Skin epidermis (tissue), 12 donors: ENCODE data around the gene DDX27.

Source experiments
- H3K27ac ChIP-seq, 21 experiments: fragments of 200-600 bp; sonication (generic) in 11 of 21; one replicate each; pipeline ENCODE4 v1.5.0; 2020; ENCODE audit warnings: mild to moderate bottlenecking in 3 of 21, inconsistent platforms in 2 of 21, moderate library complexity in 2 of 21
- H3K4me3 ChIP-seq, 7 experiments: fragments of 200-600 bp; sonication (generic) in 2 of 7; one replicate each; pipeline ENCODE4 v1.5.0; 2020; ENCODE audit warnings: inconsistent platforms in 2 of 7, mild to moderate bottlenecking in 2 of 7, moderate library complexity in 1 of 7

The DDX27 gene

DNA sequence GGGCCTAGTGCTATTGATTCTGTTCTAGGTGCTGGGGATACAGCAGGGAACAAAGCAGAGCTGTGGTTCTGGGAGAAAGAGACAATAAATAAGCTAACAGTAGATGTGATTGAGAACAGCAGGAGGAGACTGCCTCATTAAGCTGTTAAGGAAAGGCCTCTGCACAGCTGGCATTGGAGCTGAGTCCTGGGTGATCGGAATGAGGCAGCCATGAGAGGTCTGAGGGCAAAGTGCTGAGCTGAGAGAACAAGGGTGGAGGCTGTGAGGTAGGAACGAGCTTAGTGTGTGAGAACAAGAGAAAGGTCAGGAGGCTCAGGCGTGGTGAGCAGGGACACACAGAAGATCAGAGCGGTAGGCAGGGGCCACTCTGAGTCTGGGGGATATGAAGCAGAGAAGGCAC, 18.3 kb downstream of the DDX27 start:
- no peak overlapping the region for H3K4me3 ChIP-seq
- H3K27ac ChIP-seq = no peak overlapping the region

DNA sequence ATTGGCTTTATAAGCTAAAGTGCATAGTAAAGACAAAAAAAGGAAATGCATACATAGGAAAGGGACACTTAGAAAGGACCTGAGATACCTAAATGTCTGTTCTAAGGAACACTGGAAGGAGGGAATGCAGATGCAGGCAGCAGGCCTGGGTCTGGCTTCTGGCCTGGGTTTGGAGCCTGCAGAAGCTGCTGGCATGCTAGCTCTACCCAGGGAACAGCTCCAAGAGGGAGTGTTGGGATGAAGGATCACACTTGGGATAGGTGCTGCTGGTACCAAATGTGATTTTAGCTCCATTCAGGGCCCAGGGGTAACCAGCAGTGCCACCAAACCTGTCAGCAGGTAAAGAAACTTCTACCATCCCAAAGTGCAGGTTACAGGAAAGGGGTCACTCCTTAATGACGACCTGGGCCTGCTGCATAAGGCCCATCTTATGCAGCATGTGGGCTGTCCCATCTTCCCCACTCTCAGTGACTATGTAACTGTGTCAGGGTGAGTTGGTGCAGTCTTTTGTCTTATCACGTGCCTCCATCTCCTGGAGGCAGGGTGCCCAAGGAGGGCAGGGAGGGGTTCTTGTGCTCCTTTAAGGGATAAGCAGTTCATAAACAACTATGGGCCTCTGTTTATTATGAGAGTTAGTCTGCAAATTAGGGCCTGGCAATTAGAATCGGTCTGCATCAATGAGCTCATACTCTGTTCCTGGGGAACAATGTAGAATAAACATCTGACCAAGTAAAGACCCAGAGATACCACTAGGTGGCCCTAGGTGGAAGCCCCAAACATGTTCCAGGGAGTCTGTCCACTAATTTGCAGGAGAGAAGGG, 26.9 kb downstream of the DDX27 start:
- Histone ChIP-seq H3K27ac (no peak overlapping the region), H3K4me3 (no peak overlapping the region)

DNA sequence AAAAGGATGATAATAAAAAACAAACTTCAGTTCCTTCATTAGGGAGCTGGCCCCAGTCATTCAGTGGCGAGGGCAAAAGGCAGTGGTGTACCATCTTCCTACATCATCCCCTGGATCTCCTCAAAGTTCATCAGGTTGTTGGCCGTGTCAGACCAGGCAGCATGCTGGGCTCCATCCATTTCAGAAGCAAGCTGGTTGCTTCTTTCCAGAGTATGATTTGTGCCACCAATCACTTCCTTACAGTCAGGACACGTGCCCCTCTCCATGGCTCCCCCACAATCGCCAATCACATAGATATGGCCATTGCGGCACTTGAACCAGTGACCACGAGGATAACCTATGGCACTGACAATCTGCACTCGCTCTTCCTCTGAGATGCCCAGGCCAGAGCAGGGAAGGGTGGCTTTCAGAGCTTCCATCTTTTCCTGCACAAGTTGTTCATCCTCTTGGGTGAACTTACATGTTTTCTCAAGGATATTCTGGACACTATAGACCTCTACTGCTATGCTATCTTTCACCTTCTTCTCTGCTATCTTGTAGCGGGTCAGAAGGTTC, 28.0 kb downstream of the DDX27 start:
- H3K27ac ChIP-seq = no peak overlapping the region
- no peak overlapping the region for H3K4me3 ChIP-seq

DNA sequence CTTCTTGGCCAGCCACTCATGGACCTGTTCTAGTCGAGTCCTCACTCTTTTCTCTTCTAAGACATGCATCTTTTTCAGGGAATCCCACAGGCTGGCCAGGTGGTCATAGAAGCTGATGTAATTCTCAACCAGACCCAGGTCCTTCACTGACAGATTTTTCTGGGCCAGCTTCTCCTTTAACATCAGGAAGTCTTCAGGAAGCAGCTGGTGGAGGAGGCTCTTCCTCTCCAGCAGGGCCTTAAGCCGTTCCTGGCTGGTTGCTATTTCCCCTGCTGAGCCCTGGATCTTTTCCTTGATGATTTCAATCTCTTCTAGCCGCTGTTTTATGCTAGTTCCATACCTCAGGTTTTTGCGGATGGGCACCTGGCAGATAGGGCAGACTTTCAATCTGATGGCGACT, 28.6 kb downstream of the DDX27 start:
- Histone ChIP-seq H3K4me3 (no peak overlapping the region), H3K27ac (no peak overlapping the region)

DNA sequence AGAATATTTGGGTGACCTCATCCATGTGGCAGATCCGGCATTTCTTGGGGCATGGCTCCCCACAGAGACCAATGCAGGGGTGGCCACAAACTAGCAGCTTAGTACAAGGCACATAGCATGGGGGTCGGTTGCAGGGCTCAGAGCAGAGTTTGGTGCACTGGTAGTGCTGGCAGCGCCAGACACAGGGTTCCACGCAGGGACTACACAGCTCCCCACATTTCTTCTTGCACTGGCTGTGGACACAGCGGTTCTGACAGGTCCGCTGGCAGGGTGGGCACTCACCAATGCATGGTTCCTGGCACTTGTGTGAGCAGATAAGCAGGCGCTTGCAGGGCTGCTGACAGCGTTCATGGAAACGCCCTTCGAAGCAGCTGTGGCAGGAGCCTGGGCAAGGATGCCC, 29.1 kb downstream of the DDX27 start:
- H3K27ac ChIP-seq = peak overlapping the region in 2 of 21 experiments; percentile 17 to 28

DNA sequence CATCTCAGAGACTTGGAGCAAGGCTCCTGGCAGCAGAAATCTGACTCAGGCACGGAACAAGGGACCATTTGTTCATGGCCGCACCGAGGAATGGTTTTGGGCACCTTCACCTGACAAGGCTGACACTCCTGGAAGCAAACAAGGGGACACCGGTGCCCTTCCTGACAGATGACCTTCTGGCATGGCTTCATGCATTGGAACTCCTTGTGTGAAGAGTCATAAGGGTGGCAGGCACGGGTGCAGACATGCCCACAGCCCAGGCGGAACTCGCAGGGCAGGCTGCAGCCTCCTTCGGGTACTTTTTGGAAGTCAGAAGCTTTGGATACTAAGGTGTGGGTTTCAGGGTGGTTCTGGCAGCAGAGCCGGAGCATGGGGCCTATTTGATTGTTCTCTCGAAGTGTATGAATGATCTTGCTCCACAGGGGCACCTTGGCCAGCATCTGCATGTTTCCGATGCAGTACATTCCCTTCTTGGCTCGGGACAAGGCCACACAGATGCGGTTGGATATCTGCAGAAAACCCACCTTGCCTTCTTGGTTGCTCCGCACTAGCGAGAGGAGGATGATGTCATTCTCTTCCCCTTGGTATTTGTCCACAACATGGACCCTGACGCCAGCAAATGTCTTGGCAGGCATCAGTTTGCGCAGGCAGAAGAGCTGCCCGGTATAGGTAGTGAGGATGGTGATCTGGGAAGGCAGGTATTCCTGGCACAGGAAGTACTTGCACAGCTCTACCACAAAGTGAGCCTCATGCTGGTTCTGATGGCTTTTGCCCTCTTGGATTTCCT, 29.9 kb downstream of the DDX27 start:
- Histone ChIP-seq H3K4me3 (no peak overlapping the region), H3K27ac (no peak overlapping the region)

More for the DNA sequence above, 29.1 kb downstream of the DDX27 start:
- H3K4me3 ChIP-seq = no peak overlapping the region

DNA sequence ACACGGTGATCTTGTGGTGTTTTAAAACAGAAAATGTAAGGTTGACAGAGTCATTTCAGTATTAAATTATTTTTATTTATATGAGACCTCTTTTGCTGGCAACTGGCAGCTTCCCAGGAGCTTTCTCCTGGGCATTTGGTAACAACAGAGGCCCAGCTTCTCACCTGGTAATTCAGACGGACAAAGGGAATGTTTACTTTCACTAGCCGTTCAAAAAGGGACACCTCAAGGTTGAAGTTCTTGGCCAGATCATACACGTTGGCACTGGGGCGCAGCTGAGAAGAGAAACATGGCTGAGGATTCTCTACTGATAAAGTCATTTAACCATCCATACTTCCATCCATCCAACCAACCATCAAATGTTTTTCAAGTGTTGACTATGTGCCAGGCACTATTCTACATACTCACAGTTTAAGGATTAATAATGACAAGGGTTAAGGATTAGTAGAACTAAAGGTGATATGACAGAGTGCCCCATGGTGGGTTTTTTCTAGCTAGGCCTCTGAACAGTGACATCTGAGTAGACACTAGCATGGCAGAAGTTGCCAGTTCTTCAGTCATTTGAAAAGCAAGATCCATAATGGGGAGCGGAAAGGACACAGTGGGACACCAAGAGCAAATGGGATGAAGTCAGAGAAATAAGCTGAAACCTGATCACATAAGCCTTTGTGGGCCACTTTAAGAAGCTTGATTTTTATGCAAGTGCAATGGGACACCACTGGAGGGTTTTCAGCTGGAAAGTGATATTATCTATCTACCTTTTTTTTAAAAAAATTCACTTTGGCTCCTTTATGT, 33.5 kb downstream of the DDX27 start:
- no peak overlapping the region for H3K27ac ChIP-seq
- H3K4me3 ChIP-seq = no peak overlapping the region

DNA sequence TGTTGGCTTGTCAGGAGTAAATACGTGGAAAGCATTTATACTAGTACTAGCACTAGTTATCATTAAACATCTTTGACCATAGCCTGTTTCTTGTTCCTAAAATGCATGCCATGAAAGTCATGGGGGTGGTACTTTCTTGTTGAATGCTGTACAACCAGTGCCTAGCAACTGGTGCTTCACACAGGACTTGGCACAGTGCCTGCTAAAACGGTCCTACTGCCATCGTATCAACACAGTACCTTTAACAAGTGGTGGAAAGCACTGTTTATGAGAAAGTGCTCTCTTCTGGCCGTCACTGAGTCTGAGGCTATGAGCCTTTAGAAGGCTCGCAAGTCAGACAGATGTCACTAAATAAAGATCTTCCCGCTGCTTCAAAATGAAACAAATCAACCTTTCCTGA, 37.0 kb downstream of the DDX27 start:
- H3K27ac ChIP-seq = no peak overlapping the region
- no peak overlapping the region for H3K4me3 ChIP-seq

DNA sequence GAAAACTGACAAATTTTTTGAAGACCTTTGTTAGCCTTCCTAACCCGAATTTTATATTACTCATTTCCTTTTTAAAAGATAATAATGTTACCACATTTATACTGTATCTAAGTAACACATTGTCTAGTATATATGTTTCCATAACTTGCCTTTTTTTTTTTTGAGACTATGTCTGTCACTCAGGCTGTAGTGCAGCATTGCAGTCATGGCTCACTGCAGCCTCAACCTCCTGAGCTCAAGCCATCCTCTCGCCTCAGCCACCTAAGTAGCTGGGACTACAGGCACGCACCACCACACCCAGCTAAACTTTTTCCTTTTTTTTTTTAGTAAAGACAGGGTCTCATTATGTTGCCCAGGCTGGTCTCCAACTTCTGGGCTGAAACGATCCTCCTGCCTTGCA, 40.1 kb downstream of the DDX27 start:
- H3K27ac ChIP-seq = no peak overlapping the region

DNA sequence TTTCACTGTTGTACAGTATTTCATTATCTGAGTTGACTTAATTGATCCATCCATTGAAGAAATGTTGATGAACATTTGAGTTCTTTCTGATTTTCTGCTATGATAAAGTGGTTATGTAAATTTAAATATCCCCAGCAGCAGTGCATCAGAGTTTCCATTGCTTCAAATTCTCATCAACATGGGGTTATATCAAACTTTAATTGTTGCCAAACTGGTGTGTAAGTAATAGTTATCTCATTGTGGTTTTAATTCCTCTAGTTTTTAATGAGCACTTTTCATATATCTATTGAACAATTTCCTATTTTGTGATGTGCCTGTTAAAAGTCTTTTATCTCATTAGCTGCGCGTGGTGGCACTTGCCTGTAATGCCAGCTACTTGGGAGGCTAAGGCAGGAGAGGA, 40.6 kb downstream of the DDX27 start:
- no peak overlapping the region for H3K27ac ChIP-seq
- no peak overlapping the region for H3K4me3 ChIP-seq

More for the DNA sequence above, 40.1 kb downstream of the DDX27 start:
- no peak overlapping the region for H3K4me3 ChIP-seq

DNA sequence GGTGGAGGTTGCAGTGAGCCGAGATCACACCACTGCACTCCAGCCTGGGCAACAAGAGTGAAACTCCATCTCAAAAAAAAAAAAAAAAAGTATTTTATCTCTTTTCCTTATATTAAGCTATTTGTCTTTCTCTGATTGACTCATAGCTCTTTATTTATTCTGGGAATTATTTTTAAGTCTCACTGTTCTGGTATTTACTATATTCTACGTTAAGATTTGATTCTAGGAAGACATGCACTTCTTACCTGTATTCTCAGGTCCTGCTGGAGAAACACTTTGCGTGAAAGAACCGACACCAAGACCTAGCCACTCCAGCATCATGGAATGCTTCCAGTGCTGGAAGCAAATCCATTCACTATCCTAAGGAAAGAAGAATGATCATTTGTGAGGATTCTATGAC, 41.0 kb downstream of the DDX27 start:
- H3K27ac ChIP-seq = no peak overlapping the region
- H3K4me3 ChIP-seq = no peak overlapping the region

DNA sequence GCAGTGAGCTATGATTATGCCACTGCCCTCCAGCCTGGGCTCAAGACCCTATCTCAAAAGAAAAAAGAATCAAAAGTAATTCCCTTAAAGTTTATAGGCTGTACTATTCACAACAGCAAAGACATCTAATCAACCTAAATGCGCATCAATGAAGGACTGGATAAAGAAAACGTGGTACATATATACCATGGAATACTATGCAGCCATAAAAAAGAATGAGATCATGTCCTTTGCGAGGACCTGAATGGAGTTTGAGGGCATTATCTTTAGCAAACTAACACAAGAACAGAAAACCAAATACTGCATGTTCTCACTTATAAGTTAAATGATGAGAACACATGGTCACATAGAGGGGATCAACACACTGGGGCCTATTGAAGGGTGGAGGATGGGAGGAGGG, 42.0 kb downstream of the DDX27 start:
- Histone ChIP-seq H3K4me3 (no peak overlapping the region), H3K27ac (no peak overlapping the region)

DNA sequence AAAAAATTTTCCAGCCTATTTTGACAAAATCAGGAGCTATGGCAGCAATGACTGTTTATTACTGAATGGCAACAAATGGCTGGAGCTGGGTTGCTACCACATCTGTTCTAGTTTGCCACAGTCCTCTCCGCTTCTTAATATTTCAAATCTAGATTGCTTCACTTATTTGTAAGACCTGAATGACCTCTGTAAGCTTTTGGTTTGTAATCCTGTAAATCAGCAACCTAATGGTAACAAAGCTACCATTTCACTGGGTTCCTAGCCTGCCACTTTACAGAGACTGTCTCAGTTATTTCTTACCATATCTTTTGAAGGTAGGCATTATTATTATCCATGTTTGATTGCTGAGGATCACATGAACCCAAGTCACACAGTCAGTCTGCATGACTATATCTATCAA, 43.2 kb downstream of the DDX27 start:
- Histone ChIP-seq H3K27ac (no peak overlapping the region), H3K4me3 (no peak overlapping the region)

DNA sequence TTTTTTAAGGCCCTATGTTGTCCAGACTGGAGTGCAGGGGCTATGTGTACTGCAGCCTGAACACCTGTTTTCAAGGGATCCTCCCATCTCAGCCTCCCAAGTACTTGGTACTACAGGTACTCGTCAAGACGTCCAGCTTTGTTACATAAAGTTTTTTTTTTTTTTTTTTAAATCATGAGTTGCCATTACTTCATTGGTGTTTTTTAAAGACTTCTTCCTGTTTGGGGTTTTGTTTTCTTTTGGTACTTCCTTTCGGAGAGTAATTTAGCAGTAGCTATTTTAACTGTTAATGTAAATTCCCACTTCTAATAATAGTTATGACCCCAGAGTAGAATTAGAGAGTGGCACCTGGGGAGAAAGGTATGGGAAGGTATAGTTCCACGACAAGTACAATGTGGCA, 48.1 kb downstream of the DDX27 start:
- Histone ChIP-seq H3K27ac (peak overlapping the region in 4 of 21 experiments; percentile 14 to 57 (median 42)), H3K4me3 (peak overlapping the region in 1 of 7 experiments; percentile 4)

DNA sequence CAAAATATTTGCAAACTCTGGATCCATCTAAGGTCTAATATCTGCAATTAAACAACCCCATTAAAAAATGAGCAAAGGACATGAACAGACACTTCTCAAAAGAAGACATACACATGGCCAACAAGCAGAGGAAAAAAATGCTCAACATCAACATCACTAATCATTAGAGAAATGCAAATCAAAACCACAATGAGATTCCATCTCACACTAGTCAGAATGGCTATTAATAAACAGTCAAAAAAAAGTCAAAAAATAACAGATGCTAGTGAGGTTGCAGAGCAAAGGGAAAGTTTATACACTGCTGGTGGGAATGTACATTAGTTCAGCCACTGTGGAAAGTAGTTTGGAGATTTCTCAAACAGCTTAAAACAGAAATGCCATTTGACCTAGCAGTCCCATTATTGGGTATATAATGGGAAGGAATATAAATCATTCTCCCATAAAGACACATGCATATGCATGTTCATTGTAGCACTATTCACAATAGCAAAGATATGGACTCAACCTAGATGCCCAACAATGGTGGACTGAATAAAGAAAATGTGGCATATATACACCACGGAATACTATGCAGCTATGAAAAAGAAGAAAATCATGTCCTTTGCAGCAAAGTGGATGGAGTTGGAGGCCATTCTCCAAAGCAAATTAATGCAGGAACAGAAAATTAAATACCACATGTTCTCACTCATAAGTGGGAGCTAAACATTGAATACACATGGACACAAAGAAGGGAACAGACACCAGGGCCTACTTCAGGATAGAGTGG, 49.6 kb downstream of the DDX27 start:
- no peak overlapping the region for H3K4me3 ChIP-seq
- no peak overlapping the region for H3K27ac ChIP-seq

DNA sequence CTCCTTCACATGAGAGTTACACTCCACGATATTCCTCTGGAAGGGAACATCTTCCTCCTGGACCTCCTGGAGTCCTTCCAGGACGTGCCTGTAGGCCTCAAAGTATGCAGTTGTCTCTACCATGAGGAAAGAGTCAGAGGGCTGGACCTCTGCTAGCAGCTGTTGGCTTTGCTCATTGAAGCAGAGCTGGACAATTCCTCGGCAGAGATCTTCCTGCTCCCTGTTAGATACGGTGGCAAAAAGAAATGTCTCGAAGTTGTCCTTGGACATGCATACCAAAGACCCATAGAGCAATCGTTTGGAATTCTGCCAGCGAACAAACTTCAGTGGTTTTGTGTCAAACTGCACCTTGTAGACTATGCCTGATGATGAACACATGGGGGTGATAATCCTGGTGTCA, 51.0 kb downstream of the DDX27 start:
- H3K27ac ChIP-seq = peak overlapping the region in 2 of 21 experiments; percentile 28 to 43
- no peak overlapping the region for H3K4me3 ChIP-seq

DNA sequence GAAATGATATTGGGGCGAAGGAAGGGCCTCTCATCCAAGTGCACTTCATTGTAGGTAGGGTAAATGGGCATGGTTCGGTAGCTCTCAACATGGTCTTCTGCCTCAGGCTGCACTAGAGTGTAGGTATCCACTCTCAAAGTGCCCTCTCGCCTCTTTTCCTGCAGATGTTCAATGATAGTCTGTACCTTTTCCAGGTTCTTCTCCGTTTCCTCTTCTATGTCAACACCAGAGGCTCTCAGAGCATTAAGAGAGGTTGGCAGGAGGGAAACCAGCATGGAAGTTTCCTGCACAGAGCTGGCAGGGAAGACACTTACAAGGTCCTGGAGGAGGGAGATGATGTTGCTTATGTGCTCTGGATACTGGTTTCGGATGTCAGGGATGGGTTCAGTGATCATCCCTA, 51.5 kb downstream of the DDX27 start:
- Histone ChIP-seq H3K4me3 (no peak overlapping the region), H3K27ac (no peak overlapping the region)

DNA sequence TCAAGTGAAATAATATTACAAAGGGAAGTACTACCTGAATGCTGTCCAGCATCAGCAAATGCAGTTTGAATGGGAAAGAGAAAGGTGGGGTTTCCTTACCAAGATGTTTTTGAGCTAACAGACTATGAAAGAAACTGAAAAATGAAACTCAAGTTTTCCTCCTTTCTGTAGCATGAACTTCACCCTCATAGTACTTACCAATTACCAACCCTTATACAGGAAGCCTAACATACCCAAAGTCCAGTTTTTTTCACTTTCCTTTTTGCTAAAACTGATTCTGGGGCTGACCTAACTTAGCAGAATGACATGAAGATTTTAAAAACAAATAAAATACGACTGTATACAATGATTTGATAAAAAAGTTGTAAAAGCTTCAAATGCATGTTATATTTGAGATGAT, 53.4 kb downstream of the DDX27 start:
- H3K4me3 ChIP-seq = no peak overlapping the region
- no peak overlapping the region for H3K27ac ChIP-seq

DNA sequence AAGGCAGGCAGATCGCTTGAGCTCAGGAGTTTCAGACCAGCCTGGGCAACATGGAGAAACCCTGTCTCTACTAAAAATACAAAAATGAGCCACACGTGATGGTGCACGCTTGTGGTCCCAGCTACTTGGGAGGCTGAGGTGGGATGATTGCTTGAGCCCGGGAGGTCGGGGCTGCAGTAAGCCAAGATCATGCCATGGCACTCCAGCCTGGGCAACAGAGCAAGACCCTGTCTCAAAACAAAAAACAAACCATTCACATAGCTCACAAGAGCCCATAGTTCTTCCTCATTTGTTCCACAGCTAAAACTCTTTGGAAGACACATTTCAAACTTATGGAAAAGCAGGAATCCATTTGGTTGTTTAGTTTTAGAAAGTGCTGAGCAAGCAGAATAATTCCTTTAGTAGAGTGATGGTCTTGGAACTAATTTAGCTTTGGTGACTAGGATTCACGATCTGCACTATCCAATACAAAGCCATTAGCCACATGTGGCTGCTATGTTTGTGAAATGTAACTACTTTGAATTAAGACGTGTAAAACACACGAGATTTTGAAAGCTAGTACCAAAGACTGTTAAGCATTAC, 54.6 kb downstream of the DDX27 start:
- Histone ChIP-seq H3K27ac (no peak overlapping the region), H3K4me3 (no peak overlapping the region)
